H1 (cell line): ENCODE results near the gene DOC2A. TPM values are rescaled to one million over a fixed set of nuclear protein-coding genes. Genes with fewer than 3 reads are reported as not detected.

Source experiments
- CTCF ChIA-PET: fragments of 300-600 bp; sonication (Branson Sonifier 250); formaldehyde crosslinking; loops from one replicate; lab custom pipeline; 2021; ENCODE audit not compliant: partially characterized antibody; lab: Charles Lee
- POLR2A ChIA-PET: fragments of 300-600 bp; sonication (Branson Sonifier 250); formaldehyde crosslinking; loops from one replicate; lab custom pipeline; 2021; ENCODE audit warnings: inconsistent platforms; ENCODE audit not compliant: partially characterized antibody; lab: Charles Lee
- DNase-seq, 2 experiments: peaks; one replicate each; pipeline versions ENCODE4 v3.0.0 to v3.0.0-alpha.2; 2010 to 2022; ENCODE audit warnings: low spot score in 2 of 2, low read depth in 1 of 2, mixed read lengths in 1 of 2
- FAIRE-seq: peaks from 2 replicates; lab custom pipeline; 2011; peaks lifted over from hg19 to GRCh38; lab: Jason Lieb, UNC
- H2AFZ ChIP-seq: 2 replicates; pipeline ENCODE4 v1.8.1; 2012; ENCODE audit warnings: low read length, inconsistent platforms
- H2AK5ac ChIP-seq: 2 replicates; pipeline ENCODE4 v1.6.1; 2013; ENCODE audit warnings: low read depth, low read length
- H2BK120ac ChIP-seq: replicated peaks from 2 replicates; pipeline ENCODE3; 2013; ENCODE audit warnings: low read depth, low read length, inconsistent platforms
- H2BK12ac ChIP-seq: 2 replicates; pipeline ENCODE4 v1.6.1; 2013; ENCODE audit warnings: low read depth, low read length
- H2BK15ac ChIP-seq: 2 replicates; pipeline ENCODE4 v1.6.1; 2013; ENCODE audit warnings: low read length
- H2BK20ac ChIP-seq: 2 replicates; pipeline ENCODE4 v1.6.1; 2013; ENCODE audit warnings: low read length
- H2BK5ac ChIP-seq: 2 replicates; pipeline ENCODE4 v1.6.1; 2013; ENCODE audit warnings: low read depth, low read length
- H3K14ac ChIP-seq: 2 replicates; pipeline ENCODE4 v1.6.1; 2013; ENCODE audit warnings: inconsistent platforms; ENCODE audit not compliant: insufficient read length
- H3K18ac ChIP-seq: 2 replicates; pipeline ENCODE4 v1.6.1; 2013; ENCODE audit warnings: low read length; ENCODE audit errors: extremely low read depth
- H3K23ac ChIP-seq: 2 replicates; pipeline ENCODE4 v1.6.1; 2013; ENCODE audit warnings: inconsistent platforms; ENCODE audit not compliant: insufficient read length
- H3K23me2 ChIP-seq: 2 replicates; pipeline ENCODE4 v1.6.1; 2013; ENCODE audit warnings: low read depth, low read length
- H3K27ac ChIP-seq: 2 replicates; pipeline ENCODE4 v1.6.1; 2011; ENCODE audit warnings: low read depth, low read length, inconsistent platforms
- H3K27me3 ChIP-seq, 4 experiments: replicated peaks in 1 of 4; 1 replicate in 1 of 4; 2 replicates in 3 of 4; pipeline versions ENCODE4 v1.6.1 to v1.8.1; 2011 to 2013; ENCODE audit warnings: low read length in 3 of 4, mild to moderate bottlenecking in 3 of 4, inconsistent platforms in 2 of 4, mixed read lengths in 2 of 4, moderate library complexity in 1 of 4; ENCODE audit not compliant: control insufficient read depth in 3 of 4, insufficient read depth in 3 of 4; ENCODE audit errors: extremely low read depth in 1 of 4
- H3K36me3 ChIP-seq, 4 experiments: 2 replicates each; pipeline versions ENCODE4 v1.6.1 to v1.8.1; 2011 to 2013; ENCODE audit warnings: mild to moderate bottlenecking in 4 of 4, low read length in 3 of 4, moderate library complexity in 2 of 4, control low read depth in 1 of 4, inconsistent platforms in 1 of 4; ENCODE audit not compliant: insufficient read depth in 4 of 4, control insufficient read depth in 2 of 4
- H3K4ac ChIP-seq: replicated peaks from 2 replicates; pipeline ENCODE3; 2013; ENCODE audit warnings: low read length, low read depth, mixed read lengths, inconsistent platforms; ENCODE audit not compliant: insufficient read length
- H3K4me1 ChIP-seq, 4 experiments: replicated peaks in 1 of 4; 1 replicate in 1 of 4; 2 replicates in 3 of 4; pipeline versions ENCODE4 v1.6.1 to v1.8.1; 2011 to 2013; ENCODE audit warnings: low read length in 3 of 4, inconsistent platforms in 2 of 4, mixed read lengths in 1 of 4; ENCODE audit not compliant: insufficient read depth in 4 of 4, control insufficient read depth in 3 of 4
- H3K4me2 ChIP-seq, 2 experiments: 2 replicates each; pipeline versions ENCODE4 v1.6.1 to v1.8.1; 2011 to 2013; ENCODE audit warnings: low read depth in 2 of 2, low read length in 2 of 2, control low read depth in 1 of 2, inconsistent platforms in 1 of 2, mild to moderate bottlenecking in 1 of 2; ENCODE audit not compliant: insufficient read depth in 1 of 2
- H3K4me3 ChIP-seq, 4 experiments: fragments of 200-600, 300-600 bp in 1 of 4; sonication (generic), shearing (Covaris generic), sonication (Bioruptor Twin) in 1 of 4; 2 replicates each; pipeline versions ENCODE4 v1.5.1 to v1.8.1; 2011 to 2016; ENCODE audit warnings: low read length in 4 of 4, low read depth in 3 of 4, control low read depth in 2 of 4, inconsistent platforms in 2 of 4, mild to moderate bottlenecking in 2 of 4, mixed read lengths in 1 of 4, moderate library complexity in 1 of 4; ENCODE audit not compliant: insufficient read depth in 2 of 4; ENCODE audit errors: extremely low read depth in 1 of 4
- H3K56ac ChIP-seq: replicated peaks from 2 replicates; pipeline ENCODE3; 2013; ENCODE audit warnings: low read depth, mild to moderate bottlenecking, mixed read lengths, low read length, inconsistent platforms; ENCODE audit not compliant: insufficient read length
- H3K79me1 ChIP-seq: 2 replicates; pipeline ENCODE4 v1.6.1; 2013; ENCODE audit warnings: low read depth, low read length, control low read depth
- H3K79me2 ChIP-seq, 2 experiments: 2 replicates each; pipeline versions ENCODE4 v1.6.1 to v1.8.1; 2012 to 2013; ENCODE audit warnings: low read length in 2 of 2, mild to moderate bottlenecking in 2 of 2, inconsistent platforms in 1 of 2; ENCODE audit not compliant: insufficient read depth in 2 of 2, control insufficient read depth in 1 of 2
- H3K9ac ChIP-seq, 4 experiments: replicated peaks in 1 of 4; 1 replicate in 1 of 4; 2 replicates in 3 of 4; pipeline versions ENCODE4 v1.6.1 to v1.8.1; 2011 to 2013; ENCODE audit warnings: low read depth in 3 of 4, low read length in 3 of 4, control low read depth in 2 of 4, mild to moderate bottlenecking in 2 of 4, moderate library complexity in 2 of 4, inconsistent platforms in 1 of 4; ENCODE audit errors: extremely low read depth in 1 of 4
- H3K9me3 ChIP-seq, 2 experiments: 2 replicates each; pipeline versions ENCODE4 v1.6.1 to v1.8.1; 2012 to 2013; ENCODE audit warnings: mild to moderate bottlenecking in 2 of 2, moderate library complexity in 2 of 2, control low read depth in 1 of 2, inconsistent platforms in 1 of 2, low read depth in 1 of 2, low read length in 1 of 2, mixed read lengths in 1 of 2; ENCODE audit not compliant: insufficient read depth in 2 of 2
- H4K20me1 ChIP-seq, 2 experiments: replicated peaks in 1 of 2; 2 replicates each; pipeline versions ENCODE3 to v1.8.1; 2011 to 2013; ENCODE audit warnings: inconsistent platforms in 2 of 2, low read length in 2 of 2, mild to moderate bottlenecking in 1 of 2; ENCODE audit not compliant: insufficient read depth in 2 of 2, control insufficient read depth in 1 of 2
- H4K5ac ChIP-seq: 2 replicates; pipeline ENCODE4 v1.6.1; 2013; ENCODE audit warnings: low read length, low read depth, mixed read lengths, inconsistent platforms; ENCODE audit not compliant: insufficient read length
- H4K8ac ChIP-seq: 2 replicates; pipeline ENCODE4 v1.8.0; 2013; ENCODE audit warnings: mild to moderate bottlenecking, moderate library complexity, low read length, inconsistent platforms; ENCODE audit not compliant: insufficient read depth; ENCODE audit errors: extremely low read depth
- H4K91ac ChIP-seq: replicated peaks from 2 replicates; pipeline ENCODE3; 2013; ENCODE audit warnings: low read length, mixed read lengths, inconsistent platforms; ENCODE audit not compliant: insufficient read length
- BCL11A ChIP-seq, 2 experiments: IDR thresholded peaks; one replicate each; pipeline ENCODE4 v1.6.1; 2011; ENCODE audit warnings: low read depth in 2 of 2, low read length in 2 of 2, mild to moderate bottlenecking in 2 of 2
- CBX5 ChIP-seq: fragments of 300-800, 300-1000 bp; sonication (generic); IDR thresholded peaks from 2 replicates; pipeline ENCODE4 v1.7.1; 2016; ENCODE audit warnings: antibody characterized with exemption, low read length, low read depth
- HDAC2 ChIP-seq, 2 experiments: fragments of 300-600 bp in 1 of 2; sonication (generic) in 1 of 2; IDR thresholded peaks; 2 replicates each; pipeline ENCODE4 v1.6.1; 2011 to 2012; ENCODE audit warnings: low read depth in 2 of 2, low read length in 2 of 2, mild to moderate bottlenecking in 2 of 2, moderate library complexity in 2 of 2, borderline replicate concordance in 1 of 2, inconsistent platforms in 1 of 2
- MAFK ChIP-seq: IDR thresholded peaks from 2 replicates; pipeline ENCODE4 v1.6.1; 2012; ENCODE audit warnings: low read depth, mild to moderate bottlenecking, improper control_type of control experiment, low read length
- NRF1 ChIP-seq: IDR thresholded peaks from 2 replicates; pipeline ENCODE4 v1.6.1; 2011; ENCODE audit warnings: mild to moderate bottlenecking, low read depth, low read length, improper control_type of control experiment
- PHF8 ChIP-seq: fragments of 200-600 bp; sonication (generic); conservative IDR thresholded peaks from 2 replicates; pipeline ENCODE4 v1.7.1; 2012; ENCODE audit warnings: low read depth, mild to moderate bottlenecking, inconsistent platforms, low read length, moderate library complexity
- SRF ChIP-seq: IDR thresholded peaks from 2 replicates; pipeline ENCODE4 v1.6.1; 2011; ENCODE audit warnings: mild to moderate bottlenecking, low read depth, low read length, moderate library complexity
- SUZ12 ChIP-seq: fragments of 200-600 bp; sonication (generic); IDR thresholded peaks from 2 replicates; pipeline ENCODE4 v1.6.1; 2012; ENCODE audit warnings: mild to moderate bottlenecking, inconsistent platforms, low read length, moderate library complexity, mixed read lengths
- TAF1 ChIP-seq: IDR thresholded peaks from 2 replicates; pipeline ENCODE4 v1.6.1; 2011; ENCODE audit warnings: mild to moderate bottlenecking, low read depth, low read length
- TAF7 ChIP-seq: optimal IDR thresholded peaks from 2 replicates; pipeline ENCODE3; 2011; ENCODE audit warnings: low read depth, mild to moderate bottlenecking, inconsistent platforms, low read length, moderate library complexity, borderline replicate concordance
- YY1 ChIP-seq: IDR thresholded peaks from 2 replicates; pipeline ENCODE4 v1.6.1; 2011; ENCODE audit warnings: low read depth, mild to moderate bottlenecking, low read length
- WGBS, 2 experiments: shearing (Covaris generic) in 1 of 2; methylation state at CpG; one replicate each; pipeline versions ENCODE4 v1.1.6 to v1.1.7; 2013 to 2015; ENCODE audit warnings: low lambda C conversion rate in 2 of 2, mixed read lengths in 2 of 2, inconsistent platforms in 1 of 2, low coverage in 1 of 2, missing lambda C conversion rate in 1 of 2; ENCODE audit not compliant: insufficient replicate concordance in 2 of 2, insufficient coverage in 1 of 2, insufficient read length in 1 of 2; ENCODE audit errors: extremely low coverage in 1 of 2, missing lambda C conversion rate in 1 of 2; 5-methylcytosine and 5-hydroxymethylcytosine counted together
- polyA plus RNA-seq, 7 experiments: library from polyadenylated mRNA; depleted of rRNA in 3 of 7; stranded (reverse) in 5 of 7; unstranded in 2 of 7; fragments of >200 nt in 5 of 7; fragments of 200-250 nt in 2 of 7; gene quantifications; 1 replicate in 5 of 7; 2 replicates in 1 of 7; 4 replicates in 1 of 7; pipeline versions ENCODE4 v1.2.1 to v1.2.3, GENCODE V29; 2011 to 2013; ENCODE audit warnings: missing spikeins in 2 of 7, mixed read lengths in 2 of 7
- total RNA-seq: library from RNA; stranded (reverse); fragmentation: NEBNext Ultra II Directional; extraction: Animal tissue kit (Norgen Biotek cat#: 25700); gene quantifications from 2 replicates; pipeline ENCODE4 v1.2.1, GENCODE V29; 2021

DOC2A gene
- total and polyA plus RNA-seq, 2 of the 8 experiments (the other 6 are each of a cell fraction or from before 2014, with no cell fraction given) = 13.9 to 20.7 TPM

GRCh38 chr16:29982560-29983419, 28.0 kb downstream of the DOC2A start:
- no peak overlapping the region for H2BK120ac ChIP-seq
- no peak overlapping the region for H2BK15ac ChIP-seq
- CTCF ChIA-PET = interaction anchor here (1.2 to 1.7 kb wide), 3 partner anchors 11 to 50 kb away, joined by 3 read pairs; no protein-coding TSS in a partner anchor
- WGBS, 2 experiments = 96% methylated on average over 24 of the region's 24 CpGs; no CpG with 5 or more reads in 1 of the 2 experiments
- H3K4me2 ChIP-seq = no peak overlapping the region
- FAIRE-seq (no peak), DNase-seq (no peak)
- POLR2A ChIA-PET = interaction anchor here (1.1 to 2.7 kb wide), 4 partner anchors 9 to 21 kb away, joined by 3 to 8 read pairs (median 4); partner anchors contain the start of genes HIRIP3 and TAOK2
- H2BK5ac ChIP-seq = no peak overlapping the region
- H4K5ac ChIP-seq = no peak overlapping the region
- H3K18ac ChIP-seq = no peak overlapping the region
- no peak overlapping the region for H2AFZ ChIP-seq
- no peak overlapping the region for H3K4ac ChIP-seq
- no peak overlapping the region for H2BK12ac ChIP-seq
- no peak overlapping the region; the same call in 1 of the 2 replicates for H4K8ac ChIP-seq
- no peak overlapping the region for H3K4me3 ChIP-seq
- H3K36me3 ChIP-seq = peaks cover 21 to 90% (median 69%) of the 10 kb centered on the region in 4 experiments
- H3K23ac ChIP-seq = no peak overlapping the region
- H3K27me3 ChIP-seq = no peaks in the 10 kb centered on the region
- TF ChIP-seq HDAC2 (IDR thresholded peaks at IDR 0.05; ENCODE audit: borderline replicate concordance in 1 of 2, low read depth in 2 of 2, low read length in 2 of 2) (no peak), PHF8 (no peak), BCL11A (IDR thresholded peaks at IDR 0.05; ENCODE audit: low read depth in 2 of 2, low read length in 2 of 2) (no peak), MAFK (no peak), SUZ12 (no peak), TAF1 (no peak), CBX5 (no peak), SRF (no peak), NRF1 (no peak), TAF7 (no peak), YY1 (no peak)
- TF ChIP-seq, all 59 proteins: peak for 0
- no peaks in the 10 kb centered on the region for H3K9me3 ChIP-seq
- H3K79me2 ChIP-seq = no peaks in the 10 kb centered on the region; a peak in 1 of 4 replicates
- no peak overlapping the region for H3K56ac ChIP-seq
- peaks cover 7% of the 10 kb centered on the region; the same call in 1 of the 2 replicates for H3K79me1 ChIP-seq
- no peaks in the 10 kb centered on the region for H3K23me2 ChIP-seq
- no peak overlapping the region for H3K27ac ChIP-seq
- peaks cover 0 to 2% of the 10 kb centered on the region in 2 experiments for H4K20me1 ChIP-seq
- H2BK20ac ChIP-seq = no peak overlapping the region
- no peak overlapping the region for H3K14ac ChIP-seq
- H2AK5ac ChIP-seq = no peak overlapping the region
- no peaks in the 10 kb centered on the region for H3K4me1 ChIP-seq
- no peak overlapping the region for H3K9ac ChIP-seq
- no peak overlapping the region for H4K91ac ChIP-seq
